GM21717 (cell line): ENCODE measurements around the gene ZNF845.
"Not testable (repeated sequence)": the region's sequence is repeated elsewhere in the genome, so short reads cannot be mapped to it uniquely, and the experiment has no call there.

Source experiments
- ATAC-seq: cut with Tn5 transposase; IDR thresholded peaks from one replicate; pipeline ENCODE4 v1.9.1; 2021; ENCODE audit warnings: mild to moderate bottlenecking, moderate library complexity; ENCODE audit not compliant: unreplicated experiment

Gene ZNF845

DNA sequence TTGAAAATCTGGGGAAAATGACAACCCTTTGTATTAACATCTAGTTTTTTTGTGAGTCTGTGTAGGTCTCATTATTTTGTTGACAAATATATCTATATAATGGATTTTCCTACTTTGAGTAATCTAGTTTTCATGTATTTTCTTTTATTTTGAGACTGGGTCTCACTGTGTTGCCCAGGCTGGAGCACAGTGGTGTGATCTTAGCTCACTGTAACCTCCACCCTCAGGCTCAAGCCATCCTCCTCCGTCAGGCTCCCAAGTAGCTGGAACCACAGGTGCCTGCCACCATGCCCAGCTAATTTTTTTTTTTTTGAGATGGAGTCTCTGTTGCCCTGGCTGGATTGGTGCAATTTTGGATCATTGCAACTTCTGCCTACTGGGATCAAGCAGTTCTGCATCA is 41.2 kb downstream of the ZNF845 start:
- no peak for ATAC-seq

DNA sequence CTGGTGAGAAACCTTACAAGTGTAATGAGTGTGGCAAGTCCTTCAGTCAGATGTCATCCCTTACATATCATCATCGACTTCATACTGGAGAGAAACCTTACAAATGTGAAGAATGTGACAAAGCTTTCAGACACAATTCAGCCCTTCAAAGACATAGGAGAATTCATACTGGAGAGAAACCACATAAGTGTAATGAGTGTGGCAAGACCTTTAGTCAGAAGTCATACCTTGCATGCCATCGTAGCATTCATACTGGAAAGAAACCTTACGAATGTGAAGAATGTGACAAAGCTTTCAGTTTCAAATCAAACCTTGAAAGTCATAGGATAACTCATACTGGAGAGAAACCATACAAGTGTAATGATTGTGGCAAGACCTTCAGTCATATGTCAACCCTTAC is 47.8 kb downstream of the ZNF845 start:
- no peak for ATAC-seq

DNA sequence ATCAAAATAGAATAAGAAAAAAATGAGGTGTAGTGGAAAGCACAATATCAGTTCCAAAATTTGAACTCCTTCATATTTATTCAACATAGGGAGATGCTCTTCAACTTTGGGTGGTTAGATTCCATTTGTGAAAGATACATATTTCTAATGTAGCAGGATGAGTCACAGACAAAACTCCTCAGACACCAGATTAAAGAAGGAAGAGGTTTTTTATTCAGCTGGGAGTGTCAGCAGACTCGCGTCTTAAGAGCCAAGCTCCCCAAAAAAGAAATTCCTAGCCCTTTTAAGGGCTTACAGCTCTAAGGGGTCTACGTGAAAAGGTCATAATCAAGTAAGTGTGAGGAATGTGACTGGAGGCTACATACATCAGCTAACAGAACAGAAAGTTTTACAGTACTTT is 54.6 kb downstream of the ZNF845 start:
- ATAC-seq: no peak

DNA sequence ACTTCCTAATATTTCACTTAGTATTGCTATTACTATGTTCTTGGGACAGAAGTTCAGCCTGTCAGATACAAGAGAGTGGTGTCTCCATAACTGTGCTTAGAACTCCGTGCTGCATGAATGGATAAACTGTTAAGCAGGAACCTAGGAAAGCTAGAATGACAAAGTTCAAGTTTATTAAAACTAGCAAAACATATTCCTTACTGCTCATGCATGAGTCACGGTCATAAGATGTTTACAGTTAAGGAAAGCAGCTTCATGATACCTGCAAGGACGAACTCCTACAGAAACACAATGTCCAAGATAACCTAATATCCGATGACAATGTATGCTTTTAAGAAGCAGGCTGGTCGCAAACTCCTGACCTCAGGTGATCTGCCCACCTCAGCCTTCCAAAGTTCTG is 55.4 kb downstream of the ZNF845 start:
- no peak for ATAC-seq

DNA sequence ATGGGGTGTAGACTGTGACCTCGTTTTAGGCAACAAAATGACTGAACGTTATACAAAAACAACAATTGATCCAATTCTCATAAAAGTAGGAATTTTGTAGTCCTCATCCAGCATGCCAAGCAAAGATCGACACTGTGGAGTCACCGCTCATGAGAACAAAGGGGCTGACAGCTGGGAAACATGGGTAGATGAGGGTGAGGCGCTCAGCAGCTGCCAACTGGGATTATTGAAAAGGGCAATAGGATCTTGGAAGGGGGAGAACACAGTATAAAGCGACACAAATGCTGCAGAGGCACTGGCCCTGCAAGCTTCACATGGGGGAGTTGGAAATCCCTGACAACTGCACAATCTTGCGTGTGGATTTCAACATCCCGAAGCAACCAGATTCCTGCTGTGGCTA is 56.0 kb downstream of the ZNF845 start:
- no peak for ATAC-seq

DNA sequence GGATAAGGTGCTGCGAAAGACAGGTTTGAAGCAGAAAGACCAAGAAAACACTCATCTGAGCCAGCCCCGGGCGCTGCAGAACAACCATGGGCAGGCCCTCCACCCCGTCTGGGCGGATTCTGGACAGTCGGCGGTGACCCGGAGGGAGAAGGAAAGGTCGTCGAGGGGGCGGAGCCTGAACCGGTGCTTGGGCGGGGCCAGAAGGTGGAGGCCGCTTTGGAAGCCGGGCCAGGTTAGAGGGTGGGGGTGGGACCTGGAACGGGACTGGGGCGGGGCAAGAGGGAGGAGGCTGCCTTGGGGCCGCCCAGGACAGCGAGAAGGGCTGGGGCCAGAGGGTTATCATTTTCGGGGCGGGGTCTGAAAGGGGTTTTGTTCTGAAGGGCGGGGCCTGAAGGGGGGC is 56.4 kb downstream of the ZNF845 start:
- ATAC-seq: no peak

DNA sequence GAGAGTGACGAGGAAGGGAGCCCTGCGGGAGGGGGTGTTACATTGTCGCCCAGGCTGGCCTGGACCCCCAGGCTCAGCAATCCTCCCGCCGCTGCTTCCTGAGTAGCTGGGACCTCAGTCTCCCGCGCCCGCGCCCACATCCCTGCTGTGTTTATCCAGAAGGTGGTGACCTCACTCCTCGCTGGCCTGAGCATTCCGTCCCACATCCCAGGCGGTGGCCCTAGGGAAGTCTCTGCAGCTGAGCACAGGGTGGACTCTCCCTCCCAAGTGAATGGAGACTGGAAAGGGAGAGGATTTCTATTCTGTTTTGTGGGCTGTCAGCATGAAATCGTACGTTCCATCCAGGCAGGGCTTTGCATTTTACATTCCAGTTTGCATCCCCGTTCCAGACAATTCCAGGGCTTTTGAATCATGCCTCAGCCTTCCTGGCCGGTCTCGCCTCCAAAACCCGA is 61.0 kb downstream of the ZNF845 start:
- no peak for ATAC-seq

DNA sequence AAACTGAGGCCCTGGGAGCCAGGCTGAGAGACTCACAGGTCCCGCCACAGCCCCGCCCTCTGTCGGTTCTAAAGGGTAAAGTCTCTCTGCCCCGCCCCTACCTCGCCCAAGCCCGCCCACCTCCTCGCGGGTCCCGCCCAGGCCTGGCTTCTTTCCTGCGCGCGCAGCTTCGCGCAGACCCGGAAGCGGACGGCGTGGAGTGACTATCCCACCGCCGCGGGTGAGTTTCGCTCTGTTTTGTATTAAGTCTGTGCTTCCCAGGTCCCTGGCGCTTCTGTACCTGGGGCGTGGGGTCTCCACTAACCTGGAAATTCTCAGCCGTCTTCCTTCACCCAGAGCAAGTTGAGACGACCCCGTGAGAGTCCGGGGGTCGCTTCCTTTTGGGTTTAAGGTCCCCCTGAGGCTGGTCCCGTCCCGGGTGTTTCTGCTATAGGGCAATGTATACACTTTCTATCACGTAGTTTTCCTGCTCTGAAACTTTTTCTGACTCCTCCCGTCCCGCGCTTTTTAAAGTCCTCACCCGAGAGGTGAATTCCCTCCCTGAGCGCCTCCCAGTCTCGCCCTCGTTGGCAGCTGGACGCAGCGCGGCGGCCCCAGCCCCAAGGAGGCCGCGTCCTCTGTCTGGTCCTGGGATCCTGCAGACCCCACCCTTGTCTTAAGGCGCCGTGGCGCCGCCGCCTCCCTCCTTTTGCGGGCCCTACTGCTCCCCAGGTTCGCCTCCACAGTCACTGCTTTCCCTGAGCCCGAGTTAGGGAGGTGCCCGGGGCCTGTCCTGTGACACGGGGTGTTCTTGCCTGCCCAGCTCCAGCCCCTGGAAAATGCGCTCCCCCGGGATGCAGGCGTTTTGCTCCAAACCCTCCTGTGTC is 61.7 kb downstream of the ZNF845 start, which contains the start of gene ZNF765:
TSS of gene ZNF765 (plus strand) at position 176 of the 866 bp plus-strand sequence. CDS start 2,867 bp downstream, outside the sequence.
- ATAC-seq: peak; percentile 82

DNA sequence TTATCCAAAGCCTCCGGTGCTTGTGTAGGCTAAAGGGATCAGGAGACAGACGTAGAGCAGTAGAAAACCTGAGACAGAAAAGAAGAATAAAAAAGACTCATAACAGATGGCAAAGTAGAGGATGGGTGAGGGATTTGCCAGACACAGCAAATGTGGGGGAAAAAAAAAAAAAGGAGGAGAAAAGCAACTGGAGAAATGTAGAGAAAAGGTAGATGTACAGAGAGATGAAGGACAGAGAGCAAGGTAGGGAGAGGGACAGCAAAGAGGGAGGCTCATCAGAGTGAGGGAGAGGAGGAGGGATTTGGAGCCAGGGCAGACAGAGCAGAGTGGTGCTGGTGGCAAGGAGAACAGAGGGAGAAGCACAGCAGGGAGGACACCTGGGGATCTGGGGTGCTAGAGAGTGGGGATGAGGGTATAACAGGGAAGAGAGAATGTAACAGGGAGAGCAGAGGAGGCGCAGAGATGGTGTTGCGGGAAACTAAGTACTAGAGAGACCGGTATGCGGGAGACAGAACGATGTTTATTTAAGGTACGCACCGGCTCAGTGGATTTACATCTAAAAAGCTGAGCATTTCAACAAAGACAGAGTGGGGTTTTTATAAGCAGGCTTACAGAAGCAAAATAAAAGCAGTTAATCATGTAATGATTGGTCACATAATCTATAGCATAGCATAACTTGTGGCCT is 62.4 kb downstream of the ZNF845 start:
- not testable (repeated sequence) for ATAC-seq

DNA sequence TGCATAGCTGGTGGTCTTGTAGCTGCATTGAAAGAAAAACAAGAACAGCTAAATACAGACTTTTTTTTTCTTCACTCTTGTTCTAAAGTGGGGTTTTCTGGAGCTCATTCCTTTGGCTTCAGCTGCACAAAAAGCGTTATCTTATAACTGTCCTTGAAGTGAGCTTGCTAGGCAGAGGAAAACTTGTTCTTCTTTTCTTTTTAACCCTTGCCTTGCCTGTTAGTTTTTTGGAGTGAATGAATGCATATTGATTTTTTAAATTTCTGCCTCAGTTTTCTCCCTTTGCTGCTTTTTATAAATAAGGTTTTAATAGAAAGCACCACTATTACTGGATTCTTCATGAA is 62.9 kb downstream of the ZNF845 start:
- no peak for ATAC-seq

DNA sequence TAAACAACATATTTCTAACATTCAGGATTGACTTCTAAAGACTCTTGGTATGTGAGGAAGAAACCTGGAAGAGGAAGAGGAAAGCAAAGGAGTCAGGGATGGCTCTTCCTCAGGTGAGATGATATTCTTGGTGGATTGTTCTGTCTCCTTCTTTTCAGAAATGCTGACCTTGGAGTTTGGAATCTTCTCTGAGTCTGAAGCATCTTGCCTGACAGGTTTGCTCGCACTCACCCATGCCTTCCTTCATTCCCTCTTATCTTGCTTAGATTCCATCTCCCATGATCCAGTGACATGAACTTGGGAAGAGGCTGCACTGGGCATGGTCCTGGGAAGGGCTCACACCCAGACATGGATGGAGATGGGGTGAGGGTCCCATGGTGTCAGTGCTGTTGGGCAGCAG is 64.4 kb downstream of the ZNF845 start:
- ATAC-seq: not testable (repeated sequence)
